ENCODE measurements around the gene PLA2G4B. TPM values are rescaled to one million over a fixed set of nuclear protein-coding genes. Genes with fewer than 3 reads are reported as not detected.

The PLA2G4B gene
- total RNA-seq, 2 experiments from 2014 or later = 4.2 to 4.8 TPM

GRCh38 chr15:41825145-41825544 is 13.5 kb upstream of the PLA2G4B start:
- ChIA-PET POLR2A (interaction anchor here (0.6 kb wide), 2 partner anchors 234 to 471 kb away, joined by 3 to 4 read pairs; no protein-coding TSS in a partner anchor), CTCF (interaction anchor here (1.2 to 4.6 kb wide), 3 partner anchors 13 to 80 kb away, joined by 4 to 17 read pairs (median 16); partner anchors contain the start of gene MAPKBP1)
- H3K36me3 Mint-ChIP-seq (ENCODE audit: low read depth) = peaks cover 6% of the 10 kb centered on the region
- H3K4me1 Mint-ChIP-seq (ENCODE audit: low read depth) = peaks cover 13% of the 10 kb centered on the region
- ATAC-seq (no peak), DNase-seq (no peak)
- H3K4me3 Mint-ChIP-seq = no peak overlapping the region
- intact Hi-C loops (cut with micrococcal nuclease) = no loop called here
- no peaks in the 10 kb centered on the region for H3K9me3 Mint-ChIP-seq
- H3K27me3 Mint-ChIP-seq = no peaks in the 10 kb centered on the region
- H3K27ac Mint-ChIP-seq = no peak overlapping the region
- TF ChIP-seq, protein P1, sequence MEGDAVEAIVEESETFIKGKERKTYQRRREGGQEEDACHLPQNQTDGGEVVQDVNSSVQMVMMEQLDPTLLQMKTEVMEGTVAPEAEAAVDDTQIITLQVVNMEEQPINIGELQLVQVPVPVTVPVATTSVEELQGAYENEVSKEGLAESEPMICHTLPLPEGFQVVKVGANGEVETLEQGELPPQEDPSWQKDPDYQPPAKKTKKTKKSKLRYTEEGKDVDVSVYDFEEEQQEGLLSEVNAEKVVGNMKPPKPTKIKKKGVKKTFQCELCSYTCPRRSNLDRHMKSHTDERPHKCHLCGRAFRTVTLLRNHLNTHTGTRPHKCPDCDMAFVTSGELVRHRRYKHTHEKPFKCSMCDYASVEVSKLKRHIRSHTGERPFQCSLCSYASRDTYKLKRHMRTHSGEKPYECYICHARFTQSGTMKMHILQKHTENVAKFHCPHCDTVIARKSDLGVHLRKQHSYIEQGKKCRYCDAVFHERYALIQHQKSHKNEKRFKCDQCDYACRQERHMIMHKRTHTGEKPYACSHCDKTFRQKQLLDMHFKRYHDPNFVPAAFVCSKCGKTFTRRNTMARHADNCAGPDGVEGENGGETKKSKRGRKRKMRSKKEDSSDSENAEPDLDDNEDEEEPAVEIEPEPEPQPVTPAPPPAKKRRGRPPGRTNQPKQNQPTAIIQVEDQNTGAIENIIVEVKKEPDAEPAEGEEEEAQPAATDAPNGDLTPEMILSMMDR (IDR thresholded peaks at IDR 0.05) = no peak

DNA sequence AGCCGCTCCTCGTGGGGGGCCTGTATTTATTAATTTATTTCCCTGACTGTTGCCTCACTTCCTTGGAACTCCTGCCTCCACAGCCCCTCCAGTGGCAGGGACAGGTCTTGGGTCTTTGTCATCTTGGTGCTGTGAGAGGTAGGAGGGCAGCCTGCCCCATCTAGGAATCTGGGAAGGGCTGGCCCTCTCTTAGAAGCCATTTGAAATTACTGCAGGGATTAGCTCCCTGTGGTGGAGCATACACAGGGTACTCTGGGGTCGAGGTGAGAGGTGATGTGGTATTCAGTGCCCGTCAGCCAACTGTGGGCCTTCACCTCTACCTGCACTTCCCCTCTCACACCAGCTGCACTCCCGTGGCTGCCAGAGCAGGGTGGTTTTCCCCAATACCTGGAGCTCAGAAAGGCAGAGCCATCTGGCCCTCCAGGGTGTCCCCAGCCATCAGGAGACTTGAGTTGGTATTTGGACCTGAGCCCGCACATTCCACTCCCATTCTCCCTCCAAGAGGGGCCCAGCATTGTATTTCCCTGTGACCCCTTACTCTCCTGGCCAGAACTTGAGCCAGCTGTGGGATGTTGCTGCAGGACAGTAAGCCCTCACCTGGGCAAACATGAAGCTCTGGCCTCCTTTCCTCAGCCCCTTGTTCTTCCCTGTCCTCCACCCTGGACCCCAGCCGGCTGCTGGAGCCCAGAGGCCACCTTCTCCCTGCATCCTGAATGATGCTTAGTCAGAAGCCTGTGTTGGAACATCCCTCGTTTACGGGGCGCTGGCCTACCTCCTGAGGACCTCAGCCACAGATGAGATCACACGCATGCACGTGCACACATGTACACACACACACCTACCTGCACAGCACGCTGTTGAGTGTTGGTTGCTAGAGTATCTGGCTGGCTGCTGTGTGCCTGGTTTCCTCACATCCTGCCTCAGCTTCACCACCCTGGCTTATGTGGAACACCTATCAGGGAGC is 12.8 kb upstream of the PLA2G4B start:
- peak overlapping the region; percentile 32 for H3K4me3 Mint-ChIP-seq

DNA sequence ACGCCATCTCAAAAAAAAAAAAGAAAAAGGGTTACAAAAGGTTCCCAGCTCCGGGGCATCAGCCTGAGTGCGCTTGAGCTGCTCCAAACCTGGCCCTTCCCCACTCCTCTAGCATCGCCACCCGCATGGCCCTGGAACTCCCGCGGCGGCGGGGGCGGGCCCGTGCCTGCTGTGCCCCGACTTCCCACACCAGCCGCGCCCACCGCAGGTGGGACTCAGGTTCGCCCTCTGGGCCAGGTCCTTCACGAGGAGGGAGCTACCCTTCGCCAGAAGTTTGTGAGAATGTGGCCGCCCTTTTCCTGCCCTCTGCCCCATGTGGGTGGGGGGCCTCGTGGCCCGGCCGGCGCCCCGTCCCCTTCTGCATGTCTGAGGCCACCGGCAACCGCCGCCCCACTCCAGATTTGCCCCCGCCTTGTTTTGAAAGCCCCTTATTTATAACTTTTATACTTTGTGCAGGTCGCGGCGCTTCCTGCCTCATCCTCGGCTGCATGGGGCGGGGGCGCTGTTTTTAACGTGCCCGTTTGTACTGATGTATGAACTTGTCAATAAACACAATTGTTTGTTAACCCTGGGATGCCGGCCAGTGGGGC is 11.3 kb upstream of the PLA2G4B start:
- DNase-seq = peak; percentile 18

More for the DNA sequence above, 12.8 kb upstream of the PLA2G4B start:
- Mint-ChIP-seq H3K36me3 (ENCODE audit: low read depth) (peaks cover 6% of the 10 kb centered on the region), H3K9me3 (no peaks in the 10 kb centered on the region), H3K27me3 (no peaks in the 10 kb centered on the region), H3K4me1 (ENCODE audit: low read depth) (peaks cover 15% of the 10 kb centered on the region), H3K27ac (no peak overlapping the region)
- no peak for DNase-seq
- TF ChIP-seq, protein P1 (IDR thresholded peaks at IDR 0.05) = no peak
- ChIA-PET CTCF (interaction anchor here (1.2 to 4.6 kb wide), 3 partner anchors 14 to 79 kb away, joined by 4 to 17 read pairs (median 16); partner anchors contain the start of gene MAPKBP1), POLR2A (interaction anchor here (0.6 kb wide), 1 partner anchor 472 kb away, joined by 3 read pairs; no protein-coding TSS in a partner anchor)
- no peak for ATAC-seq
- intact Hi-C loops (cut with micrococcal nuclease) = no loop called here

DNA sequence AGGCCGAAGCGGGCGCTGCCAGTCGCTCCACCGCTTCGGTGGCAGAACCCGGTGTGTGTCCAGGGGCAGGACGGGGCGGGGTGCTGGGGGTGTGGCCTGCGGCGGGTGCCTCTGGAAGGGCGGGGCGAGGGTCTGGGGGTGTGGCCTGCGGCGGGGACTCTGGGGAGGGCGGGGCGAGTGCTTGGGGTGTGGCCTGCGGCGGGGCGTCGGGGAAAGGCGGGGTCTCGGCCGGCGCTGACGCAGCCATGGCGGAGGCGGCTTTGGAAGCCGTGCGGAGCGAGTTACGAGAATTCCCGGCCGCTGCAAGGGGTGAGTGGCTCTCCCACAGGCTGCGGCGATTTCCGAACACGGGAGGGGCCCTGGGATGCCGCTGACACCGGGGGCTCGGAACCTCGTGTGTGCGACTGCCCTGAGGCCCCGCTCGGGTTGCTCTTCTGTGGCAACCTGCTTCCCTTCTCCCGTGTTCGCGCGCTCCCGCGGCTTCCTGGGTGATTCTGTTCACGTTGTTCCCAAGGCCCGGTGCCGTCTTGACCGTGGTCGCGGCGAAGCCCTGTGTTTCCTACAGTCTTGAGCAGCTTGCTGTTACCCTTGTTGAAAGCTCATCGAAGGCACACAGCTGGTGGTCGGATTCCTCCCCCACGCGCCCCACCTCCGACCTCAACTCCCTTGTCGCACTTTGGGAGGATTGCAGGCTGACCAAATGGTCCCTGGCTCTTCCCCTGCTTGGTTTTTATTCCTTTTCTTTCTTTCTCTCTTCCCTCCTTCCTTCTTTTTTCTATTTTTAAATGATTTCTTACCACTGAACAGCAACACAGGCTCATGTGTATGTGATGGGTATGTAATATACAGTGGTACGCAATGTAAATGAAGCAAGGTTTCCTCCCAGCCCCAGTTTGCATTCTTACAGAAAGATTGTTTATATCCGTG is 10.5 kb upstream of the PLA2G4B start, which contains the start of gene JMJD7:
TSS of gene JMJD7 (plus strand) at position 213 of the 927 bp plus-strand sequence. CDS start at position 246, 33 bp downstream.
- DNase-seq (peak; percentile 95), ATAC-seq (peak; percentile 96)
- Mint-ChIP-seq H3K36me3 (ENCODE audit: low read depth) (peaks cover 3% of the 10 kb centered on the region), H3K4me1 (ENCODE audit: low read depth) (peaks cover 34% of the 10 kb centered on the region), H3K27me3 (no peaks in the 10 kb centered on the region), H3K27ac (peak within 1 kb of the TSS; percentile 84), H3K4me3 (peak within 1 kb of the TSS; percentile 90), H3K9me3 (no peaks in the 10 kb centered on the region)
- ChIA-PET POLR2A (interaction anchor here (0.9 to 1.3 kb wide), 2 partner anchors 38 to 40 kb away, joined by 3 read pairs; no protein-coding TSS in a partner anchor), CTCF (interaction anchor here (1.0 to 4.6 kb wide), 3 partner anchors 17 to 54 kb away, joined by 3 to 16 read pairs (median 3); partner anchors contain the start of gene MAPKBP1)
- intact Hi-C loops (cut with micrococcal nuclease) = no loop called here
- TF ChIP-seq, protein P1 (IDR thresholded peaks at IDR 0.05) = no peak

More for the DNA sequence above, 11.3 kb upstream of the PLA2G4B start:
- peak overlapping the region; percentile 77 for H3K27ac Mint-ChIP-seq
- TF ChIP-seq, protein P1 (IDR thresholded peaks at IDR 0.05) = no peak
- H3K4me3 Mint-ChIP-seq = peak overlapping the region; percentile 90
- no peaks in the 10 kb centered on the region for H3K9me3 Mint-ChIP-seq
- no peaks in the 10 kb centered on the region for H3K27me3 Mint-ChIP-seq
- CTCF ChIA-PET = interaction anchor here (1.0 to 4.6 kb wide), 3 partner anchors 16 to 54 kb away, joined by 3 to 16 read pairs (median 3); partner anchors contain the start of gene MAPKBP1
- POLR2A ChIA-PET = interaction anchor here (0.9 to 1.3 kb wide), 2 partner anchors 37 to 41 kb away, joined by 3 read pairs; no protein-coding TSS in a partner anchor
- ATAC-seq = peak; percentile 9
- peaks cover 27% of the 10 kb centered on the region for H3K4me1 Mint-ChIP-seq (ENCODE audit: low read depth)
- H3K36me3 Mint-ChIP-seq (ENCODE audit: low read depth) = peaks cover 3% of the 10 kb centered on the region
- intact Hi-C loops (cut with micrococcal nuclease) = no loop called here

Measured in activated CD8-positive, alpha-beta T cell treated with anti-CD3 and anti-CD28 coated beads for 36 hours (primary cell).